Thymus (tissue), 11 donors: ENCODE measurements around the gene PXDC1. TPM values are rescaled to one million over a fixed set of nuclear protein-coding genes. Genes with fewer than 3 reads are reported as not detected.
A peak's percentile ranks its signal among the peaks of the same experiment; 100 is the strongest.
"Not testable (repeated sequence)": the region's sequence is repeated elsewhere in the genome, so short reads cannot be mapped to it uniquely, and the experiment has no call there.

Experiments used
- DNase-seq, 9 donors: peaks; one replicate each; pipeline ENCODE4 v3.0.0-alpha.2; 2013; ENCODE audit warnings: low spot score in 9 of 9, low read depth in 6 of 9, missing footprints in 1 of 9
- H3K27ac ChIP-seq, 2 donors: one replicate each; pipeline ENCODE4 v1.5.1; 2013; ENCODE audit warnings: control low read depth in 1 of 2, low read depth in 1 of 2, low read length in 1 of 2, mild to moderate bottlenecking in 1 of 2, moderate library complexity in 1 of 2
- H3K27me3 ChIP-seq, 2 donors: one replicate each; pipeline ENCODE4 v1.5.1; 2013; ENCODE audit warnings: low read length in 1 of 2; ENCODE audit not compliant: control insufficient read depth in 2 of 2, insufficient read depth in 1 of 2
- H3K36me3 ChIP-seq, 2 donors: one replicate each; pipeline ENCODE4 v1.5.1; 2013; ENCODE audit warnings: low read length in 1 of 2, mild to moderate bottlenecking in 1 of 2, moderate library complexity in 1 of 2; ENCODE audit not compliant: control insufficient read depth in 2 of 2, insufficient read depth in 2 of 2
- H3K4me1 ChIP-seq, 2 donors: one replicate each; pipeline ENCODE4 v1.5.1; 2013; ENCODE audit warnings: low read length in 2 of 2; ENCODE audit not compliant: control insufficient read depth in 2 of 2, insufficient read depth in 2 of 2
- H3K4me3 ChIP-seq, 2 donors: one replicate each; pipeline ENCODE4 v1.5.1; 2013; ENCODE audit warnings: low read length in 2 of 2, control low read depth in 1 of 2, mild to moderate bottlenecking in 1 of 2
- H3K9me3 ChIP-seq, 2 donors: one replicate each; pipeline ENCODE4 v1.5.1; 2013; ENCODE audit warnings: low read length in 1 of 2, mild to moderate bottlenecking in 1 of 2; ENCODE audit not compliant: control insufficient read depth in 2 of 2, insufficient read depth in 1 of 2
- WGBS: extraction: QIAGEN DNeasy Blood & Tissue Kit; methylation state at CpG from one replicate; pipeline ENCODE4 v1.1.7; 2013; 5-methylcytosine and 5-hydroxymethylcytosine counted together
- polyA plus RNA-seq: library from polyadenylated mRNA; stranded (reverse); fragments of 200-250 nt; gene quantifications from one replicate; pipeline ENCODE4 v1.2.3, GENCODE V29; 2013
- total RNA-seq: library from RNA; stranded (reverse); fragments of 120-200 nt; gene quantifications from one replicate; pipeline ENCODE4 v1.2.4, GENCODE V29; 2013
- donor health status: healthy.

Gene PXDC1
- total and polyA plus RNA-seq, 2 donors, result 4.5 to 21.4 TPM

DNA sequence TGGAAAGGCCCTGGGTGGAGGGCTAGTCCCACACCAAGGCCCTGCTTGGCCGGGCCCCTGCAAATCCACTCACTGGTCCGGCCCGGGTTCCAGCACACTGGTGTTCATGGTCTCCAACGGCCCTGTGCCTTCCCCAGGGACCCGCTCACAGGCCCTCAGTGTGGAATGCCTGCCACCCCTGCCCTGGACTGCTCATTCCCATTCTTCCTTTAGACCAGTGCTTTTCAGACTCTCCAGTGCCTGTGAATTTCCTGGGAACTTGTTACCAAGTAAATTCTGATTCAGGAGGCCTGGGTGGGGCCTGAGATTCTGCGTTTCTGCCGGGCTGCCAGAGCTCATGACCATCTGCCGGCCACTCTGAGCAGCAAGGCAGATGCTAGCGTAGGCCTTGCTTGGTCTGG is 5.7 kb upstream of the PXDC1 start:
- no peak overlapping the region for H3K27ac ChIP-seq
- 98% methylated on average over 9 of the region's 9 CpGs for WGBS
- DNase-seq, result no peak

DNA sequence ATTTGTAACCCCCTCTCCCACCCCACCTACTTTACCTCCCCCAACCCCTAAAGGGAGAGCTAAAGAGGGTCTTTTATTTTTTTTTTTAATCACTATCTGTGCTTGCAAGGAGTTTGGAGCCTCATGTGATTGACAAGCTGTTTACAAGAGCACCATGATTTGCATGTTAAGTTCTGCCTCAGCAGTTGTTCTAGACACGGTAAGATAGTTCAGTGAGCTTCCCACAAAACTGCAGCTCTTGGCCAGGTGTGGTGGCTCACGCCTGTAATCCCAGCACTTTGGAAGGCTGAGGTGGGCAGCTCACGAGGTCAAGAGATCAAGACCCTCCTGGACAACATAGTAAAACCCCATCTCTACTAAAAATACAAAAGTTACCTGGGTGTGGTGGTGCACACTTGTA is 5.0 kb upstream of the PXDC1 start:
- Histone ChIP-seq H3K27ac (no peak overlapping the region), H3K4me3 (no peak overlapping the region), H3K4me1 (peaks cover 0 to 4% of the 10 kb centered on the region in 2 donors), H3K36me3 (no peaks in the 10 kb centered on the region), H3K9me3 (no peaks in the 10 kb centered on the region), H3K27me3 (peaks cover 30 to 38% of the 10 kb centered on the region in 2 donors)
- no peak for DNase-seq
- WGBS, result 85% methylated on average over 3 of the region's 3 CpGs

More for the DNA sequence above, 5.7 kb upstream of the PXDC1 start:
- Histone ChIP-seq H3K4me1 (peaks cover 0 to 3% of the 10 kb centered on the region in 2 donors), H3K27me3 (peaks cover 23 to 31% of the 10 kb centered on the region in 2 donors), H3K4me3 (no peak overlapping the region), H3K9me3 (no peaks in the 10 kb centered on the region), H3K36me3 (no peaks in the 10 kb centered on the region)

DNA sequence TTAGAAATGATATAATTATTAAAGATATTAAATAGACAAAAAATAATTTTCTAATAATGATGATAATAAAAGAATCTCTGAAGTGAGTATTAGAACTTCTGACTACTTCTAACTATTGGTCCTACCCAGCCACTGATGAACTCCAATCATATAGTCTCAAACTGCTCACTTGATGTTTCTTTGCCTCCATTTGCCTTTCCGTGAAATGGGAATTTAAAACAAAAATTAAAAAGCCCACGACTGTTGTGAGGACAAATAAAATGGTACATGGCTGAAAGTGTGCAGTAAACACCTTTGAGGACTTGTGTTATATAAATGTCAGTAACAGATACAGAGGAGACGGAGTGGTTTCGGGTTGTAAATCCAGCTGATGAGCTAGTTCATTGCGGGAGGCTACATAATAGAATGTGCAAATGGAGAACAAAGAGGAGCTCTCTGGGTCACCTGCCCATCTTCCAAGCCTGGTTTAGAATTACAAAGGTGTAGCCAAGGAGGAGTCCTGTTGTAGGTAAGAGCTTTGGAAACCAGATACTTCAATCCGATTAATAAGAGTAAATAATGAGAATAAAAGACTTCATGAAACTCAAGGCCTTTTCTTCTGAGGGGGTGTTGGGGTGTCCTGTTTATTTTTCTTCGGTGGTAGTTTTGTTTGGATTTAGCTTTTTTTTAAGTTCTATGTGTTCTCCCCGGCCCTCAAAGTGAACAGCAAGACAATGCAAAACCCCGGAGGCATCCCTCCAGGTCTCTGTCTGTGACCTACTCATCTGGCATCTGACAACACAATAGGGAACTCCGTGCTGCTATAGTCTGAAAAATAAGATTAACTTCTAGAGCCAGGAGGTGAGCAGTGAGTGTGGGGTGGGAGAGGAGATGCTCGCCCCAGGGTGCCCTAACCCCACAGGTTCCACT is 4.4 kb upstream of the PXDC1 start:
- no peak for DNase-seq
- no peaks in the 10 kb centered on the region for H3K9me3 ChIP-seq
- H3K4me1 ChIP-seq, result peaks cover 0 to 4% of the 10 kb centered on the region in 2 donors
- H3K36me3 ChIP-seq, result no peaks in the 10 kb centered on the region
- 84% methylated on average over 11 of the region's 11 CpGs for WGBS
- no peak overlapping the region for H3K4me3 ChIP-seq
- H3K27me3 ChIP-seq, result peaks cover 36 to 45% of the 10 kb centered on the region in 2 donors
- H3K27ac ChIP-seq, result no peak overlapping the region

DNA sequence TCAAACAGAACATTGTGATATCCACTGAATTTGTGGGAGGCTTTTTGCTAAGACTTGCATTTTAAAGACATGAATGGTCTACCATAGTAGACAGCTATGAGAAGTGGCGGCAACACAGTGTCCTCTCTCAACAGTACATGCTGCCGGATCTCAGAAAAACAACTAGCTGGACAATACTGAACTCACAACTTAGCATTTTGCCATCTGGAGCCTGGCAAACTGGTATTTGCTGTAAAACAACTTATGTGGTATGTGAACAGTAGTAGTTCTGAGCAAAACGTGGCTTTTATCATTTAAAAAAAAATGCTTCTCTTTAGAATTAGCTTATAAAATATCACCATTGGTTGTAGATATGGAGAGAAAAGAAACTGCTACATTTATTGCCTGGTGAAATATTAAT is 3.3 kb upstream of the PXDC1 start:
- peaks cover 47 to 56% of the 10 kb centered on the region in 2 donors for H3K27me3 ChIP-seq
- H3K4me1 ChIP-seq, result peaks cover 0 to 4% of the 10 kb centered on the region in 2 donors
- no peaks in the 10 kb centered on the region for H3K9me3 ChIP-seq
- WGBS, result 95% methylated on average over 3 of the region's 3 CpGs
- no peak for DNase-seq
- H3K36me3 ChIP-seq, result no peaks in the 10 kb centered on the region
- H3K4me3 ChIP-seq, result no peak overlapping the region
- no peak overlapping the region for H3K27ac ChIP-seq

DNA sequence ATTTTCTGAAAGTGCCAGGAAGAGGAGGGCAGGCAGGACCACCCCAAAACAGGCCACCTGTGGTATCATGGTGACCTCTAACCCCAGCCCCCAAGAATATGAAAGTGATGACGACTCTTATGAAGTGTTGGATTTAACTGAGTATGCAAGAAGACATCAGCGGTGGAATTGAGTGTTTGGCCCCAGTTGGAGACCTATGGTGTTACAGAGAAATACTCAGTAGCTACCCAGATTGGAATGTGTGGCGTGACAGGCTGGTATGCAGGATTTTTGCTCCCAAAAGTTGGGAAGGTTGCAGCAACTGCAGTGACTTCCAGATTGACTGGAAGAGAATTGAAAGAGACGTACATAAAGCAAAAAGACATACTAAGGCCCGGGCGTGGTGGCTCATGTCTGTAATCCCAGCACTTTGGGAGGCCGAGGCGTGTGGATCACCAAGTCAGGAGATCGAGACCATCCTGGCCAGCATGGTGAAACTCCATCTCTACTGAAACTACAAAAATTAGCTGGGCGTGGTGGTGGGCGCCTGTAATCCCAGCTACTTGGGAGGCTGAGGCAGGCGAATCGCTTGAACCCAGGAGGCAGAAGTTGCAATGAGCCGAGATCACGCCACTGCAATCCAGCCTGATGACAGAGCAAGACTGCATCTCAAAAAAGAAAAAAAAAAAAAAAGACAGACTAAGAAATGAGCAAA is 2.7 kb upstream of the PXDC1 start:
- not testable (repeated sequence) for H3K4me1 ChIP-seq, H3K27ac ChIP-seq
- WGBS, result 98% methylated on average over 15 of the region's 15 CpGs

DNA sequence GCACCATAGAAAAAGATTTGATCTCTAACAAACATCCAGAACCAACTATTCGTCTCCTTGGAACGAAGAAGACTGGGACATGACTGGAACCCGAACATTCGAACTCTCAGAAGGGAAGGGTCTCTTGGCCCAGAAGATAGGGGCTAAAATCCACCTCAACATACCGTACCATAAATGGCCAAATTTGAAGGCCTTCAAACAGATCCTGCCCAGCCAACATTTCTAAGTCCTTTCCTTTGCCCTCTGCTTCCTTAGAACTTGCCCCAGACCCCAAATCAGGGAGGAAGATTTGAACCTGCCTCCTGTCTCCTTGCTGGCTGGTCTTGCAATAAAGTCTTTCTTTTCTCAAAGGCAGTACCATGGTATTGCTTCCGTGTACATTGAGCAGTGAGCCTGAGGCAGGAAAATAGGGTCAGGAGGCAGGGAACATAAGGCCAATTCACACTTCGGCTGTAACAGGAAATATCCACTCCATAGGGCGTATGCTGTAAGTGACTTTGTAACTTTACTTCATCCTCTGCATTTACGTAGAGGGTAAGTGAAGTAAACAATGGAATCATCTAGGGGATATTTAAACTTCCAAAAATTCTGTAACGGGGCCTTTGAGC is 1.8 kb upstream of the PXDC1 start:
- H3K9me3 ChIP-seq, result no peaks in the 10 kb centered on the region
- H3K27ac ChIP-seq, result peak overlapping the region in 1 of 2 donors; percentile 5
- H3K4me3 ChIP-seq, result no peak overlapping the region
- peaks cover 0 to 4% of the 10 kb centered on the region in 2 donors for H3K4me1 ChIP-seq
- WGBS, result 92% methylated on average over 10 of the region's 10 CpGs
- no peaks in the 10 kb centered on the region for H3K36me3 ChIP-seq
- DNase-seq, result no peak
- H3K27me3 ChIP-seq, result peaks cover 60 to 70% of the 10 kb centered on the region in 2 donors

More for the DNA sequence above, 2.7 kb upstream of the PXDC1 start:
- DNase-seq, H3K4me3 ChIP-seq, H3K9me3 ChIP-seq, H3K36me3 ChIP-seq: not testable (repeated sequence)
- peaks cover 53 to 62% of the 10 kb centered on the region in 2 donors for H3K27me3 ChIP-seq

DNA sequence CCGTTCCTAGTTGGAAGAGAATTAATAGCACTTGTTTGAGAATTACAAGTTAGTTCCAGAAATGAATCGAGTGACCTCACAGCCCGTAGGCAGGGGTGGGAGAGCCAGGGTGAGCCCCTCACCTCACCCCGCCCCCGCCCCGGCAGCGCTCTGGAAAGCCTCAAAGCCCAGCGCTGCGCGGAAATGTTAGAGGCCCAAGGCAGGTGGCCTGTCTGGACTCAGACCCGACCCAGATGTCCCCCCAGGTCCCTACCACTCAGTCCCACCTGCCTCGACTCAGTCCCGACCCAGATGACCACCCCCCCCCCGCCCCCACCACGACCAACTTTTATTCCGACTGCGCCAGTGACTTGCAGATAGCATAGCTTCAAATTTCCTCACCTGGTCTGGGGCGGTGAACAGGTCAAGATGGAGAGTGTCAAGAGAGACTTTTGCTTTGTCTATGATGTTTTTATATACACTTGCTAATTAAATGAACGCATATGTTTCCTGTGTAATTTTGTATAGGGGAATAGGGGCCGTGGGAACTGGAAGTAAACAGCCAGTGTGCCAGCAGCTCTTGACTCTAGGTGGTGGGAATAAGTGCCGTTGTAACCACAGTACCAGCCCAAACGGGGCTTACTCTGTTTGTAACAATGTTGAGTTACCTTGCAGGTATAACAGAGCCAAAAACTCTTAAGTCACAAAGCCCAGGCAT is 1.2 kb upstream of the PXDC1 start:
- no peaks in the 10 kb centered on the region for H3K36me3 ChIP-seq
- peak overlapping the region; percentile 27 to 58 for H3K4me3 ChIP-seq
- no peak for DNase-seq
- peaks cover 0 to 4% of the 10 kb centered on the region in 2 donors for H3K4me1 ChIP-seq
- no peaks in the 10 kb centered on the region for H3K9me3 ChIP-seq
- H3K27ac ChIP-seq, result peak overlapping the region in 1 of 2 donors; percentile 72
- WGBS, result 16% methylated on average over 22 of the region's 22 CpGs
- H3K27me3 ChIP-seq, result peaks cover 63 to 77% of the 10 kb centered on the region in 2 donors

DNA sequence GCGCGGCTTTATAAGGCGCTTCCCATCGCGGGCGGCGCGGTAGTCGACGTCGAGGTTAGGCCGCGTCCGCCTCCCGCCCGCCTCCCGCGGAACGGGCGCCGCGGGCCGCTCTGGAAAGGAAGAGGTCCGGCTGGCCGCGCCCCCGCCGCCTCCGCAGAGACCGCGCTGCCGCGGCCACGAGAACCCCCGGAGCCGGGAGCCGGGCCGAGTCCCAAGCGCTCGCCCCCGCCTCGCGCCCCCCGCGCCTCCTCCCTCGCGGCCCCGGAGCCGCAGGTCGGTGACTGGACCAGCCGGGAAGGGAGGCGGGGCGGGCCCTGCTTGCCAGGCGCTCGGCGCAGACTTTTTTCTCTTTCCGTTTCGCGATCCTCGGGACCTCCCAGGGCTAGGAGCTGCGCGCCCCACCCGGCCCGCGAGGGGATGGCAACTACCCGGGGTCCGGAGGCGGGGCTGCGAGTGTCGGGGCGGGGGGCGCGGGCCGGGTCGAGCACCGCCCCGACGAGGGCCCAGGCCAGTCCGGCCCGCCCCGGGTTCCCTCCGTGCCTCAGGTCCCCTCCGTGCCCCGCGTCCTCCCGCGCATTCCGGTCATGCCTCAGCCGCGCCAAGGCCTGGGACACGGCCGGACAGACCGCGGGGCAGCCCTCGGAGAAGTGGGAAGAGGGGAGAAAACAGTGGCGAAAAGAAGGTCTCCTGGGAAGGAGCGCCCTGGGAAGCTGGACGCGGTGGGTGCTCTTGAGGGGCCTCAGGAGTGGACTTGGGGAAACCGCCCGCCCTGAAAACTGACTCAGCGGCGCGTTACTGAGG is 417 bp upstream of the PXDC1 start:
- Histone ChIP-seq H3K4me3 (peak overlapping the region; percentile 27 to 58), H3K27me3 (peaks cover 64 to 84% of the 10 kb centered on the region in 2 donors), H3K9me3 (no peaks in the 10 kb centered on the region), H3K4me1 (peaks cover 0 to 4% of the 10 kb centered on the region in 2 donors), H3K27ac (peak overlapping the region; percentile 37 to 72), H3K36me3 (no peaks in the 10 kb centered on the region)
- under 1% methylated on average over 104 of the region's 104 CpGs for WGBS
- DNase-seq, result peak in 4 of 9 donors; percentile 23 to 64 (median 34)
